Astrocyte of the hippocampus (primary cell): ENCODE data around the gene CFAP58.

Experiments
- DNase-seq: peaks from one replicate; pipeline ENCODE4 v3.0.0; 2011; ENCODE audit warnings: low read depth, low spot score

The CFAP58 gene

GRCh38 chr10:104368381-104368780, 14.7 kb downstream of the CFAP58 start:
- DNase-seq = peak; percentile 11

GRCh38 chr10:104371753-104372152, 18.1 kb downstream of the CFAP58 start:
- DNase-seq = no peak

GRCh38 chr10:104374591-104374990, 21.0 kb downstream of the CFAP58 start:
- DNase-seq = no peak

- peak; percentile 28 for DNase-seq
These were observed 23.2 kb downstream of the CFAP58 start for GRCh38 chr10:104376784-104377300.

- no peak for DNase-seq
These were observed 26.7 kb downstream of the CFAP58 start for GRCh38 chr10:104380336-104380735.

- DNase-seq = no peak
These were observed 33.7 kb downstream of the CFAP58 start for GRCh38 chr10:104387130-104387888.

- DNase-seq = no peak
These were observed 35.2 kb downstream of the CFAP58 start for GRCh38 chr10:104388830-104389229.

GRCh38 chr10:104391150-104391968, 37.7 kb downstream of the CFAP58 start:
- peak; percentile 7 for DNase-seq

GRCh38 chr10:104391969-104392296, 38.3 kb downstream of the CFAP58 start:
- DNase-seq = no peak

- DNase-seq = no peak
These were observed 39.8 kb downstream of the CFAP58 start for GRCh38 chr10:104393387-104393786.

GRCh38 chr10:104396581-104396980, 42.9 kb downstream of the CFAP58 start:
- no peak for DNase-seq

- DNase-seq = no peak
These were observed 50.0 kb downstream of the CFAP58 start for GRCh38 chr10:104403636-104404035.

- peak; percentile 71 for DNase-seq
These were observed 53.4 kb downstream of the CFAP58 start for GRCh38 chr10:104406715-104407650.

- no peak for DNase-seq
These were observed 59.9 kb downstream of the CFAP58 start for GRCh38 chr10:104413528-104413927.

- DNase-seq = no peak
These were observed 62.0 kb downstream of the CFAP58 start for GRCh38 chr10:104415526-104416165.

- no peak for DNase-seq
These were observed 63.2 kb downstream of the CFAP58 start for GRCh38 chr10:104416851-104417250.

- peak; percentile 18 for DNase-seq
These were observed 64.1 kb downstream of the CFAP58 start for GRCh38 chr10:104417637-104418292.

GRCh38 chr10:104424719-104425118, 71.1 kb downstream of the CFAP58 start:
- no peak for DNase-seq

GRCh38 chr10:104427989-104428388, 74.4 kb downstream of the CFAP58 start:
- no peak for DNase-seq

- DNase-seq = no peak
These were observed 76.2 kb downstream of the CFAP58 start for GRCh38 chr10:104429846-104430245.

GRCh38 chr10:104430360-104430759, 76.7 kb downstream of the CFAP58 start:
- DNase-seq = no peak
